KOPT-K1 (cell line): Measurements from ENCODE around the gene PROK2.

Experiments
- H3K27ac ChIP-seq: fragments of 200-600 bp; sonication (generic); 2 replicates; pipeline ENCODE4 v1.5.1; 2016; ENCODE audit warnings: antibody characterized with exemption, mild to moderate bottlenecking, low read depth, low read length; ENCODE audit not compliant: poor library complexity, severe bottlenecking
- H3K36me3 ChIP-seq: fragments of 200-600 bp; sonication (generic); 2 replicates; pipeline ENCODE4 v1.5.1; 2017; ENCODE audit warnings: antibody characterized with exemption, mild to moderate bottlenecking, low read length, moderate library complexity; ENCODE audit not compliant: insufficient read depth
- H3K9me3 ChIP-seq: fragments of 200-600 bp; sonication (generic); 2 replicates; pipeline ENCODE4 v1.5.1; 2017; ENCODE audit warnings: antibody characterized with exemption, low read length, mild to moderate bottlenecking; ENCODE audit not compliant: insufficient read depth, poor library complexity, severe bottlenecking

PROK2 gene, protein sequence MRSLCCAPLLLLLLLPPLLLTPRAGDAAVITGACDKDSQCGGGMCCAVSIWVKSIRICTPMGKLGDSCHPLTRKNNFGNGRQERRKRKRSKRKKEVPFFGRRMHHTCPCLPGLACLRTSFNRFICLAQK

DNA sequence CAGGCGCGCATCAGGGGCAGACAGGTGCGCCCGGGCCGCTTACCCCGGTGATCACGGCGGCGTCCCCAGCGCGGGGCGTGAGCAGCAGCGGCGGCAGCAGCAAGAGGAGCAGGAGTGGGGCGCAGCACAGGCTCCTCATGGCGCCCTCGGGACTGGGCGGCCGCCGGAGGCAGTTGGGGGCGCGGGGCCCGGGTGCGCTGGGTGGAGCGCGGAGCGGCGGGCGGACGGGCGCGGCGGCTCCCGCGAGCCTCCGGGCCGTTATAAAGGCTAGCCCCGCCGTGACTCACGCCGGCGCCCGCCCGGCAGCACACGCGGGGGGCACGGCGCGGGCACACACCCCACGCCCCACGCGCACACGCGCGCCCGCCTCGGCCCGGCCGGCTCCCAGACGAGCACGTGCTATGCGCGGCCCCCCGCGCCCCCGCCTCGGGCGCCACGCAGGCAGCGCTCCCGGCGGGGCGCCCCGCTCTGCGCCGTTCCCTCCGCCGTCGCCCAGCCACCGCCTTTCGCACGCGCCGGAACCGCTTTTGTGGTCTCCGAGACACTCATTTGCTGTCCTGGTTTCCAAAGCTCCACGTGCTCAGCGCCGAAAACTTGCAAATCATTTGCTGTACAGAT, at the start of gene PROK2:
TSS of gene PROK2 (minus strand) at position 235 of the 618 bp plus-strand sequence. CDS start at position 139, 96 bp downstream.
- H3K36me3 ChIP-seq: no peaks in the 10 kb centered on the region
- H3K27ac ChIP-seq: no peak within 1 kb of the TSS
- peaks cover 13% of the 10 kb centered on the region for H3K9me3 ChIP-seq

DNA sequence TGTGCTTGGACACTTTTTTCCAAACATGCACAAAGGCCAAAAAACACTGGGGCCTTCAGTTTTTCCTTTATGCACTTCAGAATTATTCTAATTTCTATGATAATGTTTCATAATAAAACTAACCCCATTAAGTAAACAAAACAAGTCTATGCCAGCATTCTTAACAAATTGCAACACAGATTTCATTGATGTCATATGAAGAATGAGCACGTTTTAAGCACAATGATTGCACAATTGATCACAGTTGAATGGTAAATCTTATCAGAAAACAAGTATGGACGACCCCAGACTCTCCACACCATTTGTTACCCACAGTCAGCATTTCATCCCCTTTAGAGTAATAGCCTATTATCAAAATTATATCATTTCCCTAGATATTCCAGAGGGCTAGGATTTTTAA, 46.7 kb upstream of the PROK2 start:
- Histone ChIP-seq H3K27ac (no peak overlapping the region), H3K9me3 (no peaks in the 10 kb centered on the region), H3K36me3 (no peaks in the 10 kb centered on the region)

DNA sequence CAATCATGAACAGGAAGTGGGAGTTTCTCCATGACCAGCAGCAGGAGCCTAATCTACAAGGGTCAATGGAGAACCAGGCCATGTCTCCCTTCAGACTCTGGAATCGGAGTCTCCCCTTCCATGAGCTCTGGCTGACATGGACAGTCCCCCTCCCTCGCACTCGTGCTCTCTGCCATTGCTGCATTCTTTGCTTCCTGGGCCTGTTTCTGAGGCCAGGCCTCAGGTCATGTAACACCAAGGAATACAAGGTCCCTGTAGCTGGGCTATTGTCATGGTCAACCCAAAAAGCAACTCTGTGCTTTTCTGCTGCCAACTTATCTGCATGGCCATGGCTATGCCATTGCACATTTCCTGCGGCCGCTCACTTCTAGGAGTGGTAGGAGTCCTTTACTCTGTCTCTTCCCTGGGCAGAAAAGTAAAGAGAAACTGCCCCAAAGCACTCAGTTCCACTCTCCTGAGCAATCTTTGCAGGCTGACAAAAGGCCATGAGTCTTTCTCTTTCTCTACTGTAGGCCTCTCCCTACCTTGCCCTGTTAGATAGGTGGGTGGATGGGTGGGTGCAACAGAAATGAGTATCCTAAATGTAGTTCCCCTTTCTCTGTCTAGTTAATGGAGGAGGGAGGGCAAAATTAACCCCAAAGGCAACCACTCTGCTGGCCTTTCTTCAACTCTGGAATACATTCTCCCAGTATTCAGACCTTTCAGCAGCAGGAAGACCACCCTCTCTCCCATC, 40.8 kb upstream of the PROK2 start:
- Histone ChIP-seq H3K9me3 (no peaks in the 10 kb centered on the region), H3K27ac (no peak overlapping the region), H3K36me3 (no peaks in the 10 kb centered on the region)

DNA sequence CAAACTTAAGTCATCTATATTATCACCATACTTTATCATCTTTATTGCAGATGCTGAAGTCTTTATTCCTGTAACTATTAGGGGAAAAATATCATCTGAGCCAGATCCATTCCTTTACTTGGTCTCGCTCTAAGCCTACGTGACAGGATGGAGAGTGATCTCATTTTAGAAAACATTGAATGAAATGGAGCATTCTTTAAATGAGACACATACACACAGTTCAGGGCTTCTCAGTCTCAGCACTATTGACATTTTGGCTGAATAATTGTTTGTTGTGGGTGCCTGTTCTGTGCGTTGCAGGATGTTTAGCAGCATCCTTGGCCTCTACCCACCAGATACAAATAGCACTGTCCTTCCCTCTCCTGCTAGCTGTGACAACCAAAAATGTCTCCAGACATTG, 36.2 kb upstream of the PROK2 start:
- Histone ChIP-seq H3K36me3 (no peaks in the 10 kb centered on the region), H3K27ac (no peak overlapping the region), H3K9me3 (no peaks in the 10 kb centered on the region)

DNA sequence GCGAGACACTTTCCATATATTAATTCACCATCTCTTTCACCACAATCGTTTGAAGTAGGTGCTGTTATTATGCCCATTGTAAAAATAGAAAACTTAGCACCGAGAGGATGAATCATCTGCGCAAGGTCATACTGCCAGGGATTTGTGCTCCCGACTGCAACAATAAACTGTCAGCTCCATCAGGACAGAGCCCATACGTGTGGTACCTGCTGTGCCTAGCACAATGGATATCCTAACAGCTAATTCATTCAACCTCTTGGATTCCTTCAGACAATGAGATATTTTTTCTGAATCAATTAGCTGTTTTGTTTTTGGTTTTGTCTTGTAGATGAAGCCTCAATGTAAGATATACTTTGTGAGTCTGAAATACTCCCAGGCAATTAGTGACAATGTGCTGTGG, 32.3 kb upstream of the PROK2 start:
- Histone ChIP-seq H3K36me3 (no peaks in the 10 kb centered on the region), H3K9me3 (no peaks in the 10 kb centered on the region), H3K27ac (no peak overlapping the region)

DNA sequence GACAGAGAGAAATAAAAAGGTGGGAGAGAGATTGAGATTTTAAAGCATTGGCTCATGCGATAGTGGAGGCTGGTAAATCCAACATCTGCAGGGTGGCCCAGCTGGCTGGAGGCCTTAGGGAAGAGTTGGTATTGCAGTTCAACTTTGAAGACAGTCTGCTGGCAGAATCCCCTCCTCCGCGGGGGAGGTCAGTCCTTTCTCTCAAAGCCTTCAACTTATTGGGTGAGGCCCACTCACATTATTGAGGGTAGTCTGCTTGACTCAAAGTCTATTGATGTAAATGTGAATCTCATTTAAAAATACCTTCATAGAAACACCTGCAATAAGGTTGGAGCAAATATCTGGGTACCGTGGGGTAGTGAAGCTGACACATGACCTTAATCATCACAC, 31.8 kb upstream of the PROK2 start:
- H3K9me3 ChIP-seq: no peaks in the 10 kb centered on the region
- no peaks in the 10 kb centered on the region for H3K36me3 ChIP-seq
- no peak overlapping the region for H3K27ac ChIP-seq

DNA sequence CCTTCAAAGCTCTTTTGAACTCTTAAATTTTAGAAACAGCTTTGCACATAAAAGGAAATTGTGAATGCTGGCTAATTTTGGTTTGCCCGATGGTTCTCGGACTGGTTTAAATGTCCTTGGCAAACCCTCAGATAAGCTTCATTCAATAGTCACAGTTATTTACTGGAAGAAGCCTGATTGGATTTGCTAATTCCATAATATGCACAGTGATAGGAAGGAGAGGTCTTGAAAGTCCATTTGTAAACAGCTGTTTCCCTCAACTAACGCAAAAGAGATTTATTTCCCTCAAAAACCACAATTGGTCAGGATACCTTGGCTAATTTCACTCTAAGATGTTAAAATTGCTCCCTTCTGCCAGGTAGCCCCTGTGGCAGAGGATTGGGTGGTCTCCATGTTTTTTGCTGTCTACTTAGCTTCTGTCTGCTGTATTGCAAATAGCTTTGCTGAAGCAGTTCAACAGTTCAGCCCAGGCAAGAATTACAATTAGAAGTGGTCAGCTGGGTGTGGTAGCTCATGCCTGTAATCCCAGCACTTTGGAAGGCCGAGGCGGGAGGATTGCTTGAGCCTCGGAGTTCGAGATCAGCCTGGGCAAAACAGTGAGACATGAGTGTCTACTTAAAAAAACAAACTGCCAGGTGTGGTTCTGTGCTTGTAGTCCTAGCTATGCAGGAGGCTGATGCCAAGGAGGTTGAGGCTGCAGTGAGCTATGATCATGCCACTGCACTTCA, 30.6 kb upstream of the PROK2 start:
- no peak overlapping the region for H3K27ac ChIP-seq
- no peaks in the 10 kb centered on the region for H3K9me3 ChIP-seq
- H3K36me3 ChIP-seq: no peaks in the 10 kb centered on the region

DNA sequence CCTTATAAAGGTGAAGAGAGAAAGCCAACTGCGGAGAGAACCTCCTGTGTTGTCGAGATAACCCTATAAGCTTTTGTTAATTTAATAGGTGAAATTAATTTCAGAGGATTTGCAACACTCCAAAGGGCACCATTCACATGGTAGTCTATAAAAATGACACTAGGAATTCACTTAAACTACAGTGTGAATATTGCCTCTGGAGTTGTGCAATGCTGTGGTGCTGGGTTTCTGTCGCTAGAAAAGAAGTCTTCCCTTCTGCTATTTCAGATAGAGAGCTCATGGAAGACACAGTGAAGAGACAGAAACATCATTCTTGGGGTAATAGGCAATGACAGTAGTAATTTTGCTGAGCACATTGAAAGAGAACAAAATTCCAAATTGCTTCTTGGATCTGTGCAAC, 28.8 kb upstream of the PROK2 start:
- Histone ChIP-seq H3K27ac (no peak overlapping the region), H3K36me3 (no peaks in the 10 kb centered on the region), H3K9me3 (no peaks in the 10 kb centered on the region)

DNA sequence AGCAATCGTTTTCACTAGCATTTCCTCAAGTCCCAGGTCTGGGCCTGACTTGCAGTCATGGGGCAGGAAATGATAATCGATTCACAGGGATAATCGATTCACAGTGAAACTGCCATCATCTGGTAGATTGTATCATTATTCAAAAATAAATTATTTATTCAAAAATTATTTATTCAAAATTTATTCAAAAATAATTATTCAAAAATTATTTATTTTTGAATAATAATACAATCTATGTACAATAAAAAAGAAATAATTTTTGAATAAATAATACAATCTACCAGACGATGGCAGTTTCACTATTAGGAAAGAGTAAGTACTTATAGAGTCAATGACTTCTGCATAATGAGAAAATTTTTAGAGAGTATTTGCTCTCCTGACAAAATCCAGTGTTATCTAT, 28.1 kb upstream of the PROK2 start:
- no peak overlapping the region for H3K27ac ChIP-seq
- H3K9me3 ChIP-seq: no peaks in the 10 kb centered on the region

DNA sequence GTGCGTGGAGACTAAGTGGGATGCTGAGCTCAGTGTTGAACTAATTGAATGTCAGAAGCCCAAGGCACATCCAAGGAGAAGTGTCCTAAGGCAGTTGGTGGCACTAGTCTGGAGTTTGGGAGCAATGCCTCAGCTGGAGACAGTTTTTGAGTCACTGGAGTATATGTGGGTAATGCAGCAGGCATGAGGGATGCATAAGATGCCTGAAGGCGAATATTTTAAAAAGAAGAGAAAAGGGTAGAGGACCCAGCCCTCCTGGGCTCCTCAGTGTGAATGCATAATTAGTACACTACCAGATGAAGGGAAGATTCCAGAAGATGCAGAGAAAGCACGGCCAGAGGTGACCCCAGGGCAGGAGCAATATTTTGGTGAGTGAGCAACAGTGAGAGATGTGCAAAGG, 25.1 kb upstream of the PROK2 start:
- H3K9me3 ChIP-seq: no peaks in the 10 kb centered on the region
- no peak overlapping the region for H3K27ac ChIP-seq
- no peaks in the 10 kb centered on the region for H3K36me3 ChIP-seq

More for the DNA sequence above, 28.1 kb upstream of the PROK2 start:
- H3K36me3 ChIP-seq: no peaks in the 10 kb centered on the region

DNA sequence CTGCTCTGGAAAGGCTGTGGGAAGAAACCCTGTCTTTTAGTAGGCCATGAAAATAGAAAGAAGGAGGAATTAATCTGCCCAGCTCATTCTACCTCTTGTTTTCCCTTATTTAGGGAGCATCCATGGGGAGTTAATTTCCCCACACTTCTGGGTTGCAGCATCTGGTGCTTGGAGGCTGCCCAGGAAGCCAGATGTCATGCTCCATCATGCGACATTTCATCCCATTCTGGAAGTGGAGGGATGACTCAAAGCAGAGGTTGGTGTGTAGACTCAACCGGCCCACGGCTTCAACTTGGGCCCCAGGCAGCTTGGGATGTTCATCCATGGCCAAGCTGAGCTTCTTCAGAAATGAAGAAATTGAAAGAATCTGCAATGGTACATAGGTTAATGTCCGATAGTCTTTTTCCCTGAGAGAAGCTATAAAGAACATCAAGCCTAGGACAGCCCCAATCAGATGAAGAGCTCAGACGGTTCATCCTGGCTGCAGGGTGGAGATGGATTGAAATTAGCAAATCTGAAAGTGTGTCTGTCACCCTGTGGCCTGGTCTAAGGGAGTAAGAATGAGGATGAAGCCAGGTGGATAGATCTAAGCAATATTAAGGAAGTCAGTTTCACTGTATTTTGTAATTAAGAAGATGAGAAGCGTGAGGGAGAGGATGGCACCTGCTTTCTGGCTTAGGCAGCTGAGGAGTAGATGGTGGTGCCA, 24.5 kb upstream of the PROK2 start:
- Histone ChIP-seq H3K27ac (no peak overlapping the region), H3K9me3 (no peaks in the 10 kb centered on the region), H3K36me3 (no peaks in the 10 kb centered on the region)

DNA sequence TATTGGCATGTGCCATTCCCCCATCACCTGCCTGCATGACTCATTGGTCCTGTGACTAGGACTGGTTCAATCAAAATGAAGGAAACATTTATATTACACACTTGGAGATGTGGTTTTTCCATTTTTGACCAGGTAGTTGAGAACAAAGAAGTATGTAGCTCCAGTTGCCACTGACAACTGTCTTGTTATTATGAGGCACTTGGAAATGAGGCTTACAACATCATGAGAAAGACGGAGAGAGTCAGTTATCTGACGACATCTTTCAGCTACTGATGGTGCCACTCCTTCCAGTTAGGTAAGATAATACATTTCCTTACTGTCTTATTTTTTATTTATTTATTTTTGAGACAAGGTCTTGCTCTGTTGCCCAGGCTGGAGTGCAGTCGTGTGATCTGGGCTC, 21.8 kb upstream of the PROK2 start:
- Histone ChIP-seq H3K27ac (no peak overlapping the region), H3K9me3 (no peaks in the 10 kb centered on the region), H3K36me3 (no peaks in the 10 kb centered on the region)

DNA sequence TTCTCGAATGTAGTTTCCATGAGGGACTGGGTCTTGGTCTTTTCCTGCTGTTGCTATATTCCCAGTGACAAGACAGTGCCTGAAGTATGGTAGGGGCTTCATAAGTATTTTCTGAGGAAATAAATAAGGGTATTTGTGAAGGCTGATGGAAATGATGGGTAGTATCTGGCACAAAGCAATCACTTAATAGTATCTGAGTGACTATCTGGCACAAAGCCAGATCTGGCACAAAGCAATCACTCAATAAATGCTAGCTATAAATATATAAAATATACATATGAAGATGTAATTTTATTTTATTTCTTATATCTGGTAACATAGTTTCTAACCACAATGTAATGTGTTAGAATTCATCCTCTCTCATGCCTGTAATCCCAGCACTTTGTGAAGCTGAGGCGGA, 20.7 kb upstream of the PROK2 start:
- Histone ChIP-seq H3K9me3 (no peaks in the 10 kb centered on the region), H3K36me3 (no peaks in the 10 kb centered on the region), H3K27ac (no peak overlapping the region)

DNA sequence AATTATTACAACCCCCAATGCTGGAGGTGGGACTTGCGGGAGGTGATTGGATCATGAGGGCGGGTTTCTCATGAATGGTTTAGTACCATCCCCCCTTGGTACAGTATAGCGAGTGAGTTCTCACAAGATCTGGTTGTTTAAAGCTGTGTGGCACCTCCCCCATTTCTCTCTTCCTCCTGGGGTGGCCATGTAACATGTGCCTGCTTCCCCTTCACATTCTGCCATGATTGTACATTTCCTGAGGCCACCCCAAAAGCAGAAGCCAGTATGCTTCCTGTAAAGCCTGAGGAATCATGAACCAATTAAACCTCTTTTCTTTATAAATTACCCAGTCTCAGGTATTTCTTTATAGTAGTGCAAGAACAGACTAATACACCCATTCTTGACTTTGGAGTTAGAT, 20.3 kb upstream of the PROK2 start:
- Histone ChIP-seq H3K9me3 (no peaks in the 10 kb centered on the region), H3K27ac (no peak overlapping the region), H3K36me3 (no peaks in the 10 kb centered on the region)

DNA sequence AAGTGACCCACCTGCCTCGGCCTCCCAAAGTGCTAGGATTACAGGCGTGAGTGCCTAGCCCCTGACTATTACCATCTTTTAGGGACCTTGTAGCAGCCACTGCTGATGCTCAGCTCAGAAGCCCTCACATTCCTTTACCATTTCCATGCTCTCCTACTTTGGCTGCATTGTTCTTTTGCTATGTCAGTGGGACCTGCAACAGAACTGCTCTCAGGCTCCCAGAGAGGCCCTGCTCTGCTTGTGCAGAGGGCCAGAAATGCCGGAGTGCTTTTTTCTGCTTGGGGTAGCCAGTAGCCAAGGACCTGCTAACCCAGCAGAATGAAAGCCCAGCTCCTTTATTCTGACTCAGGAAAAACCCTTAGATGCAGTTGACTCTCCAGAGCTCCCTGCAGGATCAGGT, 18.3 kb upstream of the PROK2 start:
- Histone ChIP-seq H3K36me3 (no peaks in the 10 kb centered on the region), H3K9me3 (no peaks in the 10 kb centered on the region), H3K27ac (no peak overlapping the region)
